Natural killer cell treated with Interleukin-12 subunit alpha and Interleukin-12 subunit beta and Interleukin-15 and Interleukin-18, amount 100 ng/mL, for 72 hours (primary cell): ENCODE results near the gene PPIA. TPM values are rescaled to one million over a fixed set of nuclear protein-coding genes. Genes with fewer than 3 reads are reported as not detected.
A peak's percentile ranks its signal among the peaks of the same experiment; 100 is the strongest.
"Not testable (repeated sequence)": the region's sequence is repeated elsewhere in the genome, so short reads cannot be mapped to it uniquely, and the experiment has no call there.

ENCODE experiments used
- ATAC-seq, 2 donors: fragments of 150-1000 bp; cut with Tn5 transposase in 1 of 2; sonication (Bioruptor Pico), chemical (Tn5 transposase) in 1 of 2; 2 replicates each; pipeline ENCODE4 v1.10.0; 2021
- DNase-seq: peaks from one replicate; pipeline ENCODE4 v3.0.0; 2022; ENCODE audit warnings: low spot score
- H3K27ac Mint-ChIP-seq, 2 donors: 1 replicate in 1 of 2; 2 replicates in 1 of 2; pipeline ENCODE4 v1.8.0; 2022; ENCODE audit warnings: mixed read lengths in 2 of 2, mild to moderate bottlenecking in 1 of 2, moderate library complexity in 1 of 2
- H3K27me3 Mint-ChIP-seq, 2 donors: 1 replicate in 1 of 2; 2 replicates in 1 of 2; pipeline ENCODE4 v1.8.0; 2022; ENCODE audit warnings: mixed read lengths in 2 of 2
- H3K36me3 Mint-ChIP-seq: one replicate; pipeline ENCODE4 v1.8.0; 2022; ENCODE audit warnings: mixed read lengths
- H3K4me1 Mint-ChIP-seq, 2 donors: 1 replicate in 1 of 2; 2 replicates in 1 of 2; pipeline ENCODE4 v1.8.0; 2022; ENCODE audit warnings: low read depth in 2 of 2, mixed read lengths in 2 of 2, mild to moderate bottlenecking in 1 of 2
- H3K4me3 Mint-ChIP-seq: one replicate; pipeline ENCODE4 v1.8.0; 2022; ENCODE audit warnings: mixed read lengths
- H3K9me3 Mint-ChIP-seq: 2 replicates; pipeline ENCODE4 v1.8.0; 2022; ENCODE audit warnings: mixed read lengths
- total RNA-seq, 2 donors: library from RNA; stranded (reverse); gene quantifications; one replicate each; pipeline ENCODE4 v1.2.3, GENCODE V29; 2022

PPIA gene
- total RNA-seq, 2 donors from 2014 or later: 1,523 to 1,782 TPM

DNA sequence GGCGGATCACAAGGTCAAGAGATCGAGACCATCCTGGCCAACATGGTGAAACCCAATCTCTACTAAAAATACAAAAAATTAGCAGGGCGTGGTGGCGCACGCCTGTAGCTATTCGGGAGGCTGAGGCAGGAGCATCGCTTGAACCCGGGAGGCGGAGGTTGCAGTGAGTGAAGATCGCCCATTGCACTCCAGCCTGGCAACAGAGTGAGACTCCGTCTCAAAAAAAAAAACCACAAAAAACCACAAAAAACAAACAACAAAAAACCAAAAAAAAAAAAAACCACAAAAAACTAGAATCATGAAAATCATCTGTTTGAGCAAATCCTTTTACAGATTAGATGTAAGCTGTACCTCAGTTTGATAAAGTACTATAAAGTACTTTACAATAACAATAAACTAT is 49.9 kb downstream of the PPIA start:
- not testable (repeated sequence) for DNase-seq, ATAC-seq, H3K27me3 Mint-ChIP-seq, H3K9me3 Mint-ChIP-seq
- Mint-ChIP-seq H3K4me3 (peak overlapping the region; percentile 89), H3K4me1 (peaks cover 33 to 53% of the 10 kb centered on the region in 2 donors), H3K36me3 (peaks cover 12% of the 10 kb centered on the region), H3K27ac (peak overlapping the region; percentile 83 to 93)

DNA sequence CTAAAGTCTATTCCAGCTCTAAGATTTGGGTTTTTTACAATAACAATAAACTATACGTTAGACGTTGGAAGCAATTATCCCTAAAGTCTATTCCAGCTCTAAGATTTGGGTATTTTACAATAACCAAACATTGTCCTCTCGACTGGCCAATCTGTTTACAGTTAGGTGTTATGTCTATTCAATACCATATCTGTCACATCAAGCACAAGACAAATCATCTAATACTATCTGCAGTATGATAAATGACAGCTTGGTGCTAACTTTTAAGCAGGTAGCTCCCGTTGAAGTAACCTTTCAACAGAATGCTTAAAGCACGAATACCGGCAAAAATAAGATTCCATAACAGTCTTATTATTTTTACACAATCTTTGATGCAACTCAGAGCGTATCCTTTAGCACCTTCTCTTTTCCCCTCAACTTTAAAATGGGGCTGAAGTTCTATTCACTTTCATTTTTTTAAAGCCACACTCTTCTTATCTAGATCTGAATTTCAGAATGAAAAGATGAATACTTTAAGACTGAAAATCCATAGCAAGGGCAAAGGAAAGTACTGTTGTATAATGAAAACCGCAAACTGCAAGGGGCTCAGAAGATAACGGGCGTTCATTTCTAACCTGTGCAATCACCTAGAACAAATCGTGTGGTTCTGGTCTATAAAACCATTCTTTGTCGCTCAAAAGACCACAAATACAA is 50.5 kb downstream of the PPIA start:
- peak overlapping the region; percentile 83 to 93 for H3K27ac Mint-ChIP-seq
- ATAC-seq (no peak), DNase-seq (no peak)
- no peaks in the 10 kb centered on the region for H3K9me3 Mint-ChIP-seq
- H3K4me3 Mint-ChIP-seq: peak overlapping the region; percentile 89
- peaks cover 8% of the 10 kb centered on the region for H3K36me3 Mint-ChIP-seq
- H3K27me3 Mint-ChIP-seq: no peaks in the 10 kb centered on the region
- H3K4me1 Mint-ChIP-seq: peaks cover 29 to 48% of the 10 kb centered on the region in 2 donors

DNA sequence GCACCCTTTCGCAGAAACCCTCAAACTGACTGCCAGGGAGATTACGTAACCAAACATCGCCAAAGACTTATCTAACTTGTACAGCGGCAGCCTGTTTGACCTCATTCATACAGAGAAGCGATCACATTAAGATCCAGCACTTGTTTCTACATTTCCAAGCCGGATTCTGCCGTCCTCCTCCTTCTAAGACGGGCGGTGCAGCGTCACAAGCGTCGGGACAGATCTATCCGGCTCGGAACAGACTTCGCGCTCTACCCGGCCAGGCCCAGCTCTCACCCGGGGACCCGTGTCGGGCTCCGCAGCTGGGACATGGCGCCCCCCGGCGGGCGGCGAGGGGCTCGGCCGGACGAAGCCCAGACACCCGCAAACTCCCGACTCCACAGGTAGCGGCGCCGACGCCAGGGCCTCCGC is 51.0 kb downstream of the PPIA start:
- no peaks in the 10 kb centered on the region for H3K9me3 Mint-ChIP-seq

DNA sequence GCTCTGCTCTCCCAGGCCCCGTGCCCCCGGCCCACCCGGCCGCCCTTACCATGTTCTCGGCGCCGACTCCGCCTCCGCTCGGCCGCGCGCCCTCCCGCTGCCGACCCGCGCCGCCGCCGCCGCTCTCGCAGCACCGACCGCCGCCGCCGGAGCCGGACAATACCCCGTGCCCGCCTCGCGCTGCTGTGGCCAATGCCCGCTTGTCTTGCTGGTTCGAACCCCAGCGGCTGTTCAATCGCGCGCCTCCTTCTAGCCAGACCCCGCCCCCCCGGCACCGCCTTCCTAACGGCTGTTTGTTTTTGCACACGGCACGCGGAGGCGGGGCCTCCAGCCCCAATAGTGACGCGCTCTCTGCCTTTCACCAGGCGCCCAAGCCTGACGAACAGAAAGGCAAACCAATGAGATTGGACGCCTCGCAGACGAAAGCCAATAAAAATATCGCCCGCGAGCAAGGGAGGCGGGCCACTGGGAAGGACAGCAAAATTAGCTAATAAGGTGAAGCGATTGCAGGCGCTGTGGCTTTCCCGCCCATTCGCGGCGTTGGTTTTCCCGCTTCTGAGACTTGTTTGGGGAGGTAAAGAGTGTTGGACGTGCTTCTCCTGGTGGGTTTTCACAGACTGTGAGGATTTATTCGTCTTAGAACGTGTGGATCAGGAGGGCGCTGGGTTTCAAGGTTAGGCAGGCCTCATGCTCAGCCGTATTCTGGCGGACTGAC is 51.6 kb downstream of the PPIA start, which contains the start of gene H2AZ2:
Gene H2AZ2, minus strand, starts transcription at position 168 of the 715 bp plus-strand sequence. Its CDS starts 116 bp downstream, at position 52.
- no peaks in the 10 kb centered on the region for H3K9me3 Mint-ChIP-seq
- DNase-seq (peak; percentile 100), ATAC-seq (peak; percentile 93 to 94)
- H3K4me3 Mint-ChIP-seq: peak within 1 kb of the TSS; percentile 89
- H3K27ac Mint-ChIP-seq: peak within 1 kb of the TSS; percentile 83 to 93
- H3K27me3 Mint-ChIP-seq: no peaks in the 10 kb centered on the region
- H3K4me1 Mint-ChIP-seq: peaks cover 25 to 40% of the 10 kb centered on the region in 2 donors
- H3K36me3 Mint-ChIP-seq: no peaks in the 10 kb centered on the region

More for the DNA sequence above, 51.0 kb downstream of the PPIA start:
- Mint-ChIP-seq H3K4me1 (peaks cover 26 to 42% of the 10 kb centered on the region in 2 donors), H3K27ac (peak overlapping the region; percentile 83 to 93), H3K4me3 (peak overlapping the region; percentile 89), H3K27me3 (no peaks in the 10 kb centered on the region), H3K36me3 (peaks cover 2% of the 10 kb centered on the region)
- DNase-seq (peak; percentile 89), ATAC-seq (peak; percentile 79 to 80)

DNA sequence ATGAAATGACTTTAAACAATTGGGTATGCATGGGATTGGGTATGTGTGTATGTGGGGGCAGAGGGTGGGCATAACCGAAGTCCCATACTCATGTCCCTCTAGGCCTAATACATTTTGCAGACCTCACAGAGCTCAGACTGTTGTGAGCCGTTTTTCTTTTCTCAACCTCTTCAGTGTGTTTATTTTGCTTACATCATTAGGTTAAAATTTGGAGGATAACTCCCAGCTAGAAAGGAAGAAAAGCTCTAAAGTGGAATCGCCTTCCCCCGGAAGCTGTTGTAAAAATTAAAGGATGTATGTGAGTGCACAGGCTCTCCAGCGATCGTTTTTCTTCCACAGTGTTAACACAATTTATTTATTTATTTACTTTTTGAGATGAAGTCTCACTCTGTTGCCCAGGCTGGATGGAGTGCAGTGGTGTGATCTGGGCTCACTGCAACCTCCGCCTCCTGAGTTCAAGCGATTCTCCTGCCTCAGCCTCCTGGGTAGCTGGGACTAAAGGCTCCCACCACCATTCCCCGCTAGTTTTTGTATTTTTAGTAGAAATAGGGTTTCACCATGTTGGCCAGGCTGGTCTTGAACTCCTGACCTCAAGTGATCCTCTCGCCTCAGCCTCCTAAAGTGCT is 52.9 kb downstream of the PPIA start:
- H3K9me3 Mint-ChIP-seq: no peaks in the 10 kb centered on the region
- H3K4me1 Mint-ChIP-seq: peaks cover 25 to 39% of the 10 kb centered on the region in 2 donors
- H3K4me3 Mint-ChIP-seq: peak overlapping the region; percentile 89
- no peaks in the 10 kb centered on the region for H3K36me3 Mint-ChIP-seq
- DNase-seq (no peak), ATAC-seq (no peak)
- peak overlapping the region; percentile 83 to 93 for H3K27ac Mint-ChIP-seq
- no peaks in the 10 kb centered on the region for H3K27me3 Mint-ChIP-seq

DNA sequence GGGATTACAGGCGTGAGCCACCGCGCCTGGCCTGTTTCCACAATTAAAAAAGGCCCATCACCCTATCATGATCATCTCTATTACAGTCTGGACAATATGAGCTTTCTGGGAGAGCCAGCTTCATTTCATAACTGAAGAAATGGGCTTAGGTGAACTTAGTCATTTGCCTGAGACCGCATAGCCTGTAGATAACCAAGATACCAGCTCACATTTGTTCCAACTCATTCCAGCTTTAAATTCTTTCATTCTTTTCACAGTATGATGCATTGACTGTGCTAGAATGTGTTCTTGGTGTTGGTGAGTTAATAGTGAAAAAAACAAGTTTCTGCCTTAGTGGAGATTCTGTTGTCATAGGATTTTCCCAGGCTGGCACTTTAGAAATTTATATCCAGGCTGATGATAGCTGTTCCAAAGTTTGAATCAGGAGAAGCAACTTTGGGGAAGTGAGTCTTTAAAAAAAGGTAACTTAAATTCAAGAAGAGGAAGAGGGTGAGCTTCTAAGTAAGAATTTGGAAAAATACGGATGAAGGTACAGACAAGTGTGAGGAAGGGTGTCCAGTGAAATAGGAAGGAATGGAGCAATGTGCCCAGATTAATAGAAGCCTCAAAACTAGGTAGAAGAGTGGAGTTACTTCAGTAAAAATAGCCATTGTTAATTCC is 53.5 kb downstream of the PPIA start:
- H3K4me3 Mint-ChIP-seq: peak overlapping the region; percentile 89
- DNase-seq (no peak), ATAC-seq (no peak)
- H3K36me3 Mint-ChIP-seq: no peaks in the 10 kb centered on the region
- H3K9me3 Mint-ChIP-seq: no peaks in the 10 kb centered on the region
- H3K4me1 Mint-ChIP-seq: peaks cover 25 to 33% of the 10 kb centered on the region in 2 donors
- peak overlapping the region; percentile 83 to 93 for H3K27ac Mint-ChIP-seq
- no peaks in the 10 kb centered on the region for H3K27me3 Mint-ChIP-seq

DNA sequence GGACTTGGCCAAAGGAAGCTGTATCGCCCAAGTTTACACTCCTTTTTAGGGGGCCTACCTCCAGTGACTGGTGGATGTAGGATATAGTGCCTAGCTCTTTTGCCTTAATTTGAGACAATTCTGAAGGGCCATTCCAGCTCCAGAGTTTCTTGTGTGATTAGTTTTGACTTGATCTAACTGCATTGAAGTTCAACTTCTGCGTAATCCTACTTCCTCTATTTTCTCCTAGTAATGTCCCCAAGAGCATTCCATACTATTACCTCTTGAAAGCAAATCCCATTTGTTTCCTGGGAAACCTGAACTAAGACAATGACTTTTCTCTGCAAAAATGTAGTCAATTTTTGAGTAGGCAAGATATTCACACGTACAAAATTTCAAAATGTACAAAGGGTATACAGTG is 56.1 kb downstream of the PPIA start:
- Mint-ChIP-seq H3K4me1 (peaks cover 7 to 11% of the 10 kb centered on the region in 2 donors), H3K9me3 (no peaks in the 10 kb centered on the region), H3K4me3 (no peak overlapping the region), H3K36me3 (no peaks in the 10 kb centered on the region), H3K27me3 (no peaks in the 10 kb centered on the region), H3K27ac (no peak overlapping the region)
- ATAC-seq (no peak), DNase-seq (no peak)

Other genes starting within 250 kb of the PPIA start
- gene DDX56, start 222.8 kb upstream of the PPIA start, total RNA-seq: 100 to 1,000 TPM in 1 of 2 donors, 10 to 100 TPM in 1; 99.7 to 208 TPM
- gene TMED4, start 214.4 kb upstream of the PPIA start, total RNA-seq: 100 to 1,000 TPM in 1 of 2 donors, 10 to 100 TPM in 1; 97.9 to 104 TPM
- 100 to 1,000 TPM in 1 of 2 donors, 10 to 100 TPM in 1; 84.8 to 116 TPM for gene OGDH, start 190.1 kb upstream of the PPIA start, total RNA-seq
- 100 to 1,000 TPM; 108 to 133 TPM for gene ZMIZ2, start 47.8 kb upstream of the PPIA start, total RNA-seq
- gene H2AZ2, start 51.4 kb downstream of the PPIA start, total RNA-seq: 100 to 1,000 TPM; 193 to 208 TPM
- 10 to 100 TPM; 39.1 to 41.8 TPM for gene PURB, start 88.8 kb downstream of the PPIA start, total RNA-seq
- gene MYO1G, start 182.3 kb downstream of the PPIA start, total RNA-seq: 100 to 1,000 TPM; 465 to 518 TPM
- 10 to 100 TPM; 59.2 to 68.4 TPM for gene CCM2, start 203.5 kb downstream of the PPIA start, total RNA-seq